Progenitor cell of endocrine pancreas (in vitro differentiated cells): ENCODE data around the gene THSD4. TPM values are rescaled to one million over a fixed set of nuclear protein-coding genes. Genes with fewer than 3 reads are reported as not detected.
"Not testable (repeated sequence)": the region's sequence is repeated elsewhere in the genome, so short reads cannot be mapped to it uniquely, and the experiment has no call there.

Experiments
- DNase-seq: peaks from one replicate; pipeline ENCODE4 v3.0.0; 2021; ENCODE audit warnings: low spot score; ENCODE audit not compliant: unreplicated experiment
- H3K27ac Mint-ChIP-seq: 2 replicates; pipeline ENCODE4 v1.8.0; 2021; ENCODE audit warnings: mild to moderate bottlenecking, moderate library complexity, mixed read lengths
- H3K27me3 Mint-ChIP-seq: 2 replicates; pipeline ENCODE4 v1.8.0; 2021; ENCODE audit warnings: mixed read lengths
- H3K36me3 Mint-ChIP-seq: 2 replicates; pipeline ENCODE4 v1.8.0; 2022; ENCODE audit warnings: mixed read lengths; ENCODE audit not compliant: insufficient read depth
- H3K4me1 Mint-ChIP-seq: 2 replicates; pipeline ENCODE4 v1.8.0; 2021; ENCODE audit warnings: low read depth, mixed read lengths
- H3K4me3 Mint-ChIP-seq: 2 replicates; pipeline ENCODE4 v1.8.0; 2021; ENCODE audit warnings: low read depth, mild to moderate bottlenecking, moderate library complexity, mixed read lengths
- H3K9me3 Mint-ChIP-seq: 2 replicates; pipeline ENCODE4 v1.8.0; 2021; ENCODE audit warnings: low read depth, mixed read lengths
- total RNA-seq: library from RNA; stranded (reverse); gene quantifications from 2 replicates; pipeline ENCODE4 v1.2.1, GENCODE V29; 2021
- TF ChIP-seq, protein P1 (sequence below): fragments of 200-600 bp; sonication (generic); IDR thresholded peaks from one replicate; pipeline ENCODE4 v1.5.0; 2021; ENCODE audit warnings: antibody characterized with exemption, mild to moderate bottlenecking; ENCODE audit not compliant: unreplicated experiment

The THSD4 gene
- total RNA-seq, 1 donor from 2014 or later, result 6.8 TPM

DNA sequence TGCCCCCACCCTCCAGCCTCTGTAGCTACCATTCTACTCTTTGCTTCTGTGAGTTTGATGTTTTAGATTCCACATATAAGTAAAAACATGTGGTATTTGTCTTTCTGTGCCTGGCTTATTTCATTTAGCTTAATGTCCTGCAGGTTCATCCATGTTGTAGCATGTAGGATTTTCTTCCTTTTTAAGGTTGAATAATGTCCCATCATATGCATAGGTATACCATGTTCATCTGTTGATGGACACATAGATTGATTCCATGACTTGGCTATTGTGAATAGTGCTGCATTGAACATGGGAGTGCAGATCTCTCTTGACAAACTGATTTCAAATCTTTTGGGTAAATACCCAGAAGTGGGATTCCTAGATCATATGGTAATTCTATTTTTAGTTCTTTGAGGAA lies 11.8 kb downstream of the THSD4 start:
- Mint-ChIP-seq H3K9me3 (no peaks in the 10 kb centered on the region), H3K27me3 (peaks cover 41% of the 10 kb centered on the region), H3K36me3 (no peaks in the 10 kb centered on the region), H3K4me1 (no peaks in the 10 kb centered on the region), H3K27ac (no peak overlapping the region), H3K4me3 (no peak overlapping the region)
- TF ChIP-seq, protein P1, sequence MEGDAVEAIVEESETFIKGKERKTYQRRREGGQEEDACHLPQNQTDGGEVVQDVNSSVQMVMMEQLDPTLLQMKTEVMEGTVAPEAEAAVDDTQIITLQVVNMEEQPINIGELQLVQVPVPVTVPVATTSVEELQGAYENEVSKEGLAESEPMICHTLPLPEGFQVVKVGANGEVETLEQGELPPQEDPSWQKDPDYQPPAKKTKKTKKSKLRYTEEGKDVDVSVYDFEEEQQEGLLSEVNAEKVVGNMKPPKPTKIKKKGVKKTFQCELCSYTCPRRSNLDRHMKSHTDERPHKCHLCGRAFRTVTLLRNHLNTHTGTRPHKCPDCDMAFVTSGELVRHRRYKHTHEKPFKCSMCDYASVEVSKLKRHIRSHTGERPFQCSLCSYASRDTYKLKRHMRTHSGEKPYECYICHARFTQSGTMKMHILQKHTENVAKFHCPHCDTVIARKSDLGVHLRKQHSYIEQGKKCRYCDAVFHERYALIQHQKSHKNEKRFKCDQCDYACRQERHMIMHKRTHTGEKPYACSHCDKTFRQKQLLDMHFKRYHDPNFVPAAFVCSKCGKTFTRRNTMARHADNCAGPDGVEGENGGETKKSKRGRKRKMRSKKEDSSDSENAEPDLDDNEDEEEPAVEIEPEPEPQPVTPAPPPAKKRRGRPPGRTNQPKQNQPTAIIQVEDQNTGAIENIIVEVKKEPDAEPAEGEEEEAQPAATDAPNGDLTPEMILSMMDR, result no peak
- no peak for DNase-seq

DNA sequence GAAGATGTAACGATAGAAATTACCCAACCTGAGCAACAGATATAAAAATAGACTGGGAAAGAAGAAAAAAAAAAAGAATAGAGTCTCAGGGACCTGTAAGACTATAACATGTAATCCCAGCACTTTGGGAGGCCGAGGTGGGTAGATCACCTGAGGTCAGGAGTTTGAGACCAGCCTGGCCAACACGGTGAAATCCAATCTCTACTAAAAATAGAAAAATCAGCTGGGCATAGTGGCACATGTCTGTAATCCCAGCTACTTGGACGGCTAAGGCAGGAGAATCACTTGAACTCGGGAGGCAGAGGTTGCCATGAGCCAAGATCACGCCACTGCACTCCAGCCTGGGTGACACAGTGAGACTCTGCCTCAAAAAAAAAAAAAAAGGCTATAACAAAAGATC lies 12.9 kb downstream of the THSD4 start:
- H3K9me3 Mint-ChIP-seq, DNase-seq, H3K4me3 Mint-ChIP-seq, H3K4me1 Mint-ChIP-seq, H3K36me3 Mint-ChIP-seq, H3K27ac Mint-ChIP-seq: not testable (repeated sequence)
- peaks cover 38% of the 10 kb centered on the region for H3K27me3 Mint-ChIP-seq

DNA sequence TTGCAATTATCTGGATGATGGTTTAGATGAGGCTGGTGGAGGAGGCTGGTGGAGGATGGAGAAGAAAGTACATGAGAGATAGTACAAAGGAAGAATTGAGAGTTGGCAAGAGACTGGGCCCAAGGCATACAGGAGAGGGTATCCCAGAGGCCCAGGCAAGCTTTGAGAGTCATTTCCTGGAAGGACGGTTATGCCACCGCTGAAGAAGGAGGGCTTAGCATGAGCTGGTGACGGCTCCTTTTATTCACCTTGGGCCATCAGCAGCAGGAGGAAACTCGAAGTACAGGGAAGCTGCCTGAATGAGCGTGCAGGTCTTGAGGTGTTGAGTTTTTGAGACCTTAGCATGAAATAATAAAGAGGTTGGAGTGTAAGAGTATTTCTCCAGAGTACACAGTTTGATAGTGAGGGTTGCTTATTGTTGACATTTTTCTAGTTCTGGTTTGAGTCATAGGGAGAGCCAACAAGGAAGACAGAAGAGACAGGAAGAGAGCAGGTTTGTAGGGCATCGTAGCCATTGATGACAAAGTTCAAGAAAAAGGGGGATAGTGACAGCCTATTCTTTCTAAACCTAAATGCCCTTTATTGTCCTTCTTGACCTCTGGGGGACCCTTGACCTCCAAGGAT lies 13.8 kb downstream of the THSD4 start:
- TF ChIP-seq, protein P1, result no peak
- Mint-ChIP-seq H3K36me3 (no peaks in the 10 kb centered on the region), H3K9me3 (no peaks in the 10 kb centered on the region), H3K27me3 (peaks cover 36% of the 10 kb centered on the region), H3K4me1 (no peaks in the 10 kb centered on the region), H3K4me3 (no peak overlapping the region), H3K27ac (no peak overlapping the region)
- DNase-seq, result no peak

DNA sequence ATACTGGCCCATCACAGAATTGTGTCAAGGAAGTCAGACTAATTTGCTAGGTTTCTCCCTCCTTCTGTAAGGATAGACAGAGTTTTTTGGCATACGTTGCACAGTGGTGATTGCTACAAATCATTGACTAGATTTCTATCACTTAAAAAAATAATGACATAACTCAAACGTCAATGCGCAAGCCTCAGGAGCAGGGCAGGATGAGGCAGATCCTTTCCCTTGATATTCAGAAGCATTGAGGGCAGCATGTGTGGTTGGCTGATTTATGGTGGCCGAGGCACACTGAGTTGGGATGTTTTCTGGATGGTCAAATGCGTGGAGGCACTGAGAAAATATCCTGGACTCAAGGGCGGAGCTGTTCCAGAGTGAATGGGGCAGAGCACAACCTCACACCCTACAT lies 14.4 kb downstream of the THSD4 start:
- TF ChIP-seq, protein P1, result no peak
- Mint-ChIP-seq H3K27me3 (peaks cover 36% of the 10 kb centered on the region), H3K36me3 (no peaks in the 10 kb centered on the region), H3K4me1 (no peaks in the 10 kb centered on the region), H3K9me3 (no peaks in the 10 kb centered on the region), H3K4me3 (no peak overlapping the region), H3K27ac (no peak overlapping the region)
- DNase-seq, result no peak

DNA sequence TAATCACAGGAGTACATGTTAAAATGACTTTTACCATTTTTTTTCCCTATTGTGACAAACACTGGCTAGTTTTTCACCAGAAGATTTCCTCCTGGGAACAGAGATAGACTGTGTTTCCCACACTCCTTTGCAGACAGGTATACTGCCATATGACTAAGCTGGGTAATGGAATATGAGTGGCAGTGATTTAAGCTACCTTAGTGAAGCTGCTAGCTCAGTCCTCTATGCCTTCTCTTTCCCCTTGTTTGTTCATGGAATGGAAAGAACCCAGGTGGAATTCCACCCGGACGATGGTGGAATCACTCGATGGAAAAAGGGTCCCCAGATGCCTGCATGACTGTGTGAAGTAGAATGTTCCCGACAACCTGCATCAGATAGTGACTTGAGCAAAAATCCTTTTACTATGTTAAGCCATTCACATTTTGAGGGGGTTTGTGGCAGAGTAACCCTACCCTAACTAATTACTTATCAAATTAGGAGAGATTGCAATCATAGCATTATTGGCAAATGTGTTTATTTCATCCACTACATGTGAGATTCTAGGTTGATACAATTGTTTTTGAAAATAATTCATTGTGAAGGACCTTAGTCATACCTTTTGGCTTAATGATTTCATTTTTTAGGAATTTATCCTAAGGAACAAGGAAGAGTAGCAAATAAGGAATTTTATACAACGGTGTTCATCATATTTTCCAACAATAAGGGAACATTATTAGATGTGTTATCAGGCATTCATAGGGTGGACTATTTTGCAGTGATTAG lies 16.5 kb downstream of the THSD4 start:
- TF ChIP-seq, protein P1, result no peak
- H3K36me3 Mint-ChIP-seq, result no peaks in the 10 kb centered on the region
- no peak for DNase-seq
- H3K4me1 Mint-ChIP-seq, result no peaks in the 10 kb centered on the region
- no peak overlapping the region for H3K4me3 Mint-ChIP-seq
- no peak overlapping the region for H3K27ac Mint-ChIP-seq
- H3K27me3 Mint-ChIP-seq, result peaks cover 27% of the 10 kb centered on the region
- H3K9me3 Mint-ChIP-seq, result no peaks in the 10 kb centered on the region
